ENCODE measurements around the gene ETNK2. TPM values are rescaled to one million over a fixed set of nuclear protein-coding genes. Genes with fewer than 3 reads are reported as not detected.
A peak's percentile ranks its signal among the peaks of the same experiment; 100 is the strongest.

The ETNK2 gene
- total and polyA plus RNA-seq, 2 of the 4 experiments (the other 2 are of a cell fraction), result 18.9 to 26.0 TPM

DNA sequence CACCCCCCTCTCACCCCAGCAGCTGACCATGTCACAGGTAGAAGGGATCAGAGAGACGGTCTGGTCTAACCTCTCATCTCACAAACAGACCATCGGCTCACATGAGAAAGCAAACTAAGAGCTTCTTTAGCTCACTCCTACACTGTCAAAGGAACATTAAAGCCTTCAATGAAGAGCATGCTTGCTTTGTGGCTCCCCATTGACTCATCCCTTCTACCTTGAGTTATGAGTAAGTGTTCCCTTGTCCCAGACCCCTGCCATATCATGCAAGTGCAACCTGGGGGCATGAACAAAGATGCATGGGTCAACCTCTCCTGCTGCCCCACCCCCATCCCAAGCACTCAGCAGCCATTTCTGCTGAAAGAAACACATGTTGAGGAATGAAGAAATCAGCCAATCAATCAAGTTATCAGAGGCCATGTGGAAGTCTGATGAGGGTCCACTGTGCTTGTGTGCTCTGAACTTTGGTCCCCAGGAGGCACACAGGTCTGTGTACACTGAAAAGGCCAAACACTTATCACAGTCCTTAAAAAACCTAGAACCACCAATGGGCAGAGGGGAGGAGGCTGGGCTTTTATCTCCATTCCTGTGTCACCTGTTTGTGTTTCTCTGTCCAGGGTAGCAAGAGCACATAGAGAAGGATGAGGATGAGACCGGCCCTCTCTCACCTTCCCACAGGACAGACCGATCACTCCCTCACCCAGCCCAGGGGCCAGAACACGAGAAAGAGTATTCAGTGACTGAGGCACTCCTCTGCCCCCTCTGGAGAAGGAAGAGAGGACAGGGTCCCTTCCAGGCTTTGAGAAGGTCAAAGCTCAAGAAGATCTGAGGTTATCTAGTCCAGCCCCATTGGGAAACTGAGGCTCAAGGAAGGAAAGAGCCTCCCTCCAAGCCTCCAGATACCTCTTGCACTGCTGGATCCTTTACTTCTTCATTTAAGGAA lies 9.5 kb downstream of the ETNK2 start:
- Histone ChIP-seq H4K5ac (ENCODE audit: low read depth, low read length) (no peak overlapping the region), H3K14ac (replicated peaks; ENCODE audit: low read depth, low read length) (no peak overlapping the region), H2AK9ac (replicated peaks; ENCODE audit: low read depth, low read length, poor library complexity) (peak overlapping the region; percentile 57), H3K9me3 (ENCODE audit: control insufficient read depth, insufficient read depth, low read length) (no peaks in the 10 kb centered on the region), H2BK120ac (ENCODE audit: low read depth, low read length) (no peak overlapping the region), H3K4me3 (ENCODE audit: insufficient read depth, low read depth, low read length) (no peak overlapping the region), H3K4ac (ENCODE audit: low read depth, low read length) (no peak overlapping the region), H3K9me1 (ENCODE audit: insufficient read depth, low read length) (no peaks in the 10 kb centered on the region), H3K36me3 (ENCODE audit: control insufficient read depth, insufficient read depth, low read length) (peaks cover 31% of the 10 kb centered on the region), H2BK15ac (ENCODE audit: low read depth, low read length) (no peak overlapping the region), H3K56ac (ENCODE audit: extremely low read depth, insufficient read depth, low read length) (no peak overlapping the region), H4K91ac (ENCODE audit: insufficient read depth, low read depth, low read length) (no peak overlapping the region), H4K8ac (ENCODE audit: low read depth in 2 of 2, low read length in 2 of 2) (no peak overlapping the region), H3K27ac (ENCODE audit: insufficient read depth, low read length) (no peak overlapping the region), H2BK20ac (ENCODE audit: low read depth, low read length) (no peak overlapping the region), H3K9ac (ENCODE audit: low read depth, low read length) (no peak overlapping the region), H3K18ac (ENCODE audit: low read depth, low read length) (no peak overlapping the region), H3K4me2 (ENCODE audit: low read depth, low read length) (no peak overlapping the region), H3K4me1 (ENCODE audit: control insufficient read depth, insufficient read depth, low read length) (no peaks in the 10 kb centered on the region), H4K20me1 (ENCODE audit: insufficient read depth, low read length) (no peaks in the 10 kb centered on the region), H2AFZ (replicated peaks; ENCODE audit: low read length, poor library complexity) (no peak overlapping the region), H2AK5ac (ENCODE audit: low read depth, low read length) (no peak overlapping the region), H3K23ac (ENCODE audit: low read depth, low read length) (no peak overlapping the region), H3K27me3 (ENCODE audit: control insufficient read depth, insufficient read depth, low read length) (no peaks in the 10 kb centered on the region), H3K79me1 (ENCODE audit: low read depth in 1 of 2, low read length in 2 of 2) (no peaks in the 10 kb centered on the region; a peak in 1 of 4 replicates), H2BK5ac (ENCODE audit: low read depth, low read length, poor library complexity, severe bottlenecking) (no peak overlapping the region)
- no peak for TF ChIP-seq POLR2A (IDR thresholded peaks at IDR 0.05; ENCODE audit: low read depth, low read length)
- TF ChIP-seq MAFK (IDR thresholded peaks at IDR 0.05; ENCODE audit: low read depth, low read length), result no peak
- no peak for TF ChIP-seq CEBPB (IDR thresholded peaks at IDR 0.05; ENCODE audit: low read depth, low read length)
- no peak for TF ChIP-seq ELK1 (IDR thresholded peaks at IDR 0.05; ENCODE audit: borderline replicate concordance, low read depth, low read length)
- no peak for DNase-seq
- dilution Hi-C loops (cut with HindIII; ENCODE audit: low sequenced_read_pairs, unreplicated experiment), result loop anchor here (25.0 kb wide), 1 partner anchor 280 kb away; the partner anchor contains the start of gene SNRPE
- intact Hi-C loops (cut with micrococcal nuclease), result no loop called here
- in situ Hi-C loops (cut with MboI; ENCODE audit: low sequenced_read_pairs), result no loop called here
- CTCF ChIA-PET, result interaction anchor here (1.5 kb wide), 1 partner anchor 271 kb away, joined by 3 read pairs; no protein-coding TSS in a partner anchor
- 67% methylated on average over 1 of the region's 5 CpGs; no CpG with 5 or more reads in 1 of the 2 experiments for WGBS, 2 experiments (ENCODE audit: extremely low coverage in 2 of 2, insufficient read length in 1 of 2)
- ATAC-seq (ENCODE audit: low read depth), result no peak
- no TSS peak for BruUV-seq (replicated peaks)
- POLR2A ChIA-PET (ENCODE audit: unreplicated experiment), result no interaction called here
